ELR (cell line): ENCODE measurements around the gene CDR2.
"Not testable (repeated sequence)": the region's sequence is repeated elsewhere in the genome, so short reads cannot be mapped to it uniquely, and the experiment has no call there.

Experiments
- DNase-seq: peaks from one replicate; pipeline ENCODE4 v3.0.0-alpha.2; 2015; ENCODE audit warnings: low read depth

Gene CDR2

DNA sequence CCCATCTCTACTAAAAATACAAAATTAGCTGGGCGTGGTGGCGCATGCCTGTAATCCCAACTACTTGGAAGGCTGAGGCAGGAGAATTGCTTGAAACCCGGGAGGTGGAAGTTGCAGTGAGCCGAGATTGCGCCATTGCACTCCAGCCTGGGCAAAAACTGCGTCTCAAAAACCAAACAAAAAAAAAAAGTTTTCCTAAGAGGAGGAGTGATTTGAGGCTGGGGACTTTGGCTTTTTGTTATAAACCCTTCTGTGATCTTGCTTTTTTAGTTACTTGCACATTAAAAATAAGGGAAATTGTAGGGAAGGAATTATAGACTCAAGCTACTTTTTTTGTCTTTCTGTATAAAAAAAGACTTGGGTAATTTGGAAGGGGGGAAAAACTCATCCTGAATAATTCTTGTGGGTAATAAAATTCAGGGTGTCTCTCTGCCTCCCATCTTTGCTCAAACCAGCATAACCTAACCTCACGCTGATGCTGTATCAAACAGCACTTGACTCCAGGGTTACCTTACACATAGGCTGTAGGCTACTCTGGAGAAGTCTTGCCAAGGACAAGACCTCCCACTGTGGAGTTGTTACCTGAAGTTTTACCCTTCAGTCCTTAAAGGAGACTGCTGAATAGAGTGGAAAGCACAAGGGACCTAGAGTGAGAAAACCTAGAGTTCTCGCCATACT, 1.7 kb upstream of the CDR2 start:
- no peak for DNase-seq

DNA sequence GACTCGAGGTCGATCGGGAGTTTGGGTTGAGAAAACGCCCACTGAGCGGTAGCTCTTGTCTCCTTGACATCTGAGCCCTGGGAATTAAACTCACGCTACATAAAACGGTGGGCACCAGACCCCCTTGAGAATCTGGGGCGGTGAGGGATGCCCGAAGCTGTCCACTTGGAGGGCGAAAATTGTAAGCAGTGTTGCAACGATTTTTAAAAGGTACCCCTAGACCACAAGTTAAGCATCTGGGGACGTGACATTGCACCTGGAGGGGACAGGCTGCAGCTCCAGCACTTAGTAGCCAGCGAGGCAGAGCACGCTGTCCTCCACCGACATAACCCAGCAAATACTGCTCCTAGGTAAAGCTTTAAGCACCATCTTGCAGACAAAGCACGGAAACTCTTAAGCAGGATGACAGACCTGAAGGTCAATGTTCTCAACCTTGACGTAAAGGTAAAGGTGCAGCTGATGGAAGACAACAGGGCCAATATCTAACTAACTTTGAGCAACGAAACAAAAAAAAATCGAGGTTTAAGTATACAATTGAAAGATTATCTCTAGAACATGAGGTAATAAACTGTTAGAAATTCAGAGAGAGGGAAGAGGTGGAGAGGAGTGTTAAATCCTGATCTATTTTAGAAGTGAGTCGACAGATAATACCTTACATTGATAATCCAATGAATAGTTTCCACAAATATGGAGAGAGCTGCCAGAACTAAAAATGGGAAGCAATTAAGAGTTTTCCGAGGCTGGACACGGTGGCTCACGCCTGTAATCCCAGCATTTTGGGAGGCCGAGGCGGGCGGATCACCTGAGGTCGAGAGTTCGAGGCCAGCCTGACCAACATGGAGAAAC, 921 bp upstream of the CDR2 start:
- DNase-seq = no peak

DNA sequence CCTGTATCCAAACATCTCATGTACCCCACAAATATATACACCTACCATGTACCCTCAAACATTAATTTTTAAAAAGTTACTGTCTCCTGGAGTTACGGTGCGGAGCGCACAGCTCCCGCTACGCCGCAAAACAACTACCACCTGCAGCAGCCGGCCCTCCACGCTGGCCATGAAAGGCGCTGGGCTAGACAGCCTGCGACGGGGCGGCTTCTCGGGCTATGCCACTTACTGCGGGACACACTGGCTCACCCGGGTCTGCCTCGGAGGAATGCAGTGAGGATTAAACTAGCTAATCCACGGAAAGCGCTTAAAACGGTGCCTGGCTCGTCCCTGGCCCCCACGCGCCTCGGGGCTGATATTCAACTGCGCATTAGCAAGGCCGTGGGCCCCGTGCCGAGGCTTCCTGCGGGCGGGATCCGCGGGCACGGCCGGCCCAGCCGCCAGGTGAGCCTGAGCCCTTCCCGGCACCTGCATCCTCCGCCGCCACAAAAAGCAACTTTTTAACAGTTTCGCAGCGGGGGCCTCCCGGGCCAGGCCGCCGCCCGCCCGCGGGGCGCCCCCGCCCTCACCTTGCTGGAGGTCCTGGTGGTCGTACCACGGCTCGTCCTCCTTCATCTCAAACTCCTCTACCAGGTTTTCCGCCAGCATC, 633 bp downstream of the CDR2 start:
- DNase-seq = peak; percentile 43

DNA sequence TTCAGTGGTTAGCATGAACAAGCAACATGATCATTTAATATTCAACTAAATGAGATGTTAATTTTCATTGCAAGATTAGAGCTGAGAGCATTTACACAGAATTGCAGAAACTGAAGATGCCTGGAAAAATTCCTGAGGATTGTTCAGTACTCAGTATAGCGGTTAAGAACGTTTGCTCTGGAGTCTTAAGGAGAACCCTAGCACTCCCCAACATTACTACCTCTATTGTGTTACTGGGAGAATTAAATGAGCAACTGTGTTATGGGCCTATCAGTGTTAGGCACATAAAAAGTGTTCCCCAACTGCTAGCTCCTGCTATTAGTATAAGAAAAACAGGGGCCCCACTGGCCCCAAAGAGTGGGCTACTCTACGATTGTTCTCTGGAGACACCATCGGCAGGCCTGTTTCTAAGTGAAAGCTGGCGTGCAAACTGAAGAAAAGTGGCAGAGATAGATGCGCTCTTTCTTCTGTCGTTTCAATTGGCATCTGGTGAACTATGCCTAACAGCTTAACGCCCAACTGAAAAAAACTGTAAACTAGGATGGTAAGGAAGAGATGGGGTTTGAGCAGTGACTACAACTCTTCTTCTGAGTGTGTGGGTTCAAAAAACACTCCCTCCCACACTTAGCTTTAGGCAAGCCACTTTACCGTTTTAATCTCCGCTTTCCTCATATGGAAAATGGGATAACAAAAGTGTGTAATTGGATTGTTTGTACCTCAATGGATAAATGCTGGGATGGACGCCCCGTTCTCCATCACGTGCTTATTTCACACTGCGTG, 1.3 kb downstream of the CDR2 start:
- DNase-seq = no peak

DNA sequence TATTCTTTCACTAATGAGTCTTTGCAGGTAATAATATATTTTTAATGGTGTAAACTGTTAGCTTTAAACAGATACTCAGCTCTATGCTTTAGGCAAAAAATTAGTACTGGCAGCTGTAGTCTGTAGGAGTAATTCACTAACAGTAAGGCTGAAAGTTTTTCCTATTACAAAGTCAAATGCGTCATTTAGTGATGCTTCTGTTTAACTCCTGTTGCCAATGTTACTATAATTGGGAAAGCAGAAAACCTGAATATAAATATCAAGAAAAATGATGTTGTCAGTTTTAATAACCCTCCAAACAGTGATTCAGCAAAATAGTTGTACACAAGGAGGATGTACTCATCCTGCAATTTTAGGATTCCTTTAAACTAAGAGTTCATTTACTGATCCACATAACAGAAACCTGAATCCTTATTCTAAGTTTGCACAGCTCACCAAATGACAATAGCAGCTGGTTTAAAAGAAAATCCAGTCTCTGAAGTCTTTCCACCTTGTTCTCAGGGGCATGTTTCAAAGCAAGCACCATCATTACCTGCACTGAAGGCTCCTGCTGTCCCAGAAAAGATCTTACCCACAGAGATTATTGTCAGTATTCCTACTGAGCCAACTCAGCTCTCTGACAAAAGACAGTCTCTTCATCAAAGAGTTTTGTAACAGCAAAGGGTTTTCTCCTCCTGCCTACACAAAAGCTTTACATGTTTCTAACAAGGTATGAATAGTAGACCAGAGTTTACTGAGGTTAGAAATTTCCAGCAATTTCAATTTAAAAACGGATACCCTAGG, 4.2 kb downstream of the CDR2 start:
- DNase-seq = peak; percentile 64

DNA sequence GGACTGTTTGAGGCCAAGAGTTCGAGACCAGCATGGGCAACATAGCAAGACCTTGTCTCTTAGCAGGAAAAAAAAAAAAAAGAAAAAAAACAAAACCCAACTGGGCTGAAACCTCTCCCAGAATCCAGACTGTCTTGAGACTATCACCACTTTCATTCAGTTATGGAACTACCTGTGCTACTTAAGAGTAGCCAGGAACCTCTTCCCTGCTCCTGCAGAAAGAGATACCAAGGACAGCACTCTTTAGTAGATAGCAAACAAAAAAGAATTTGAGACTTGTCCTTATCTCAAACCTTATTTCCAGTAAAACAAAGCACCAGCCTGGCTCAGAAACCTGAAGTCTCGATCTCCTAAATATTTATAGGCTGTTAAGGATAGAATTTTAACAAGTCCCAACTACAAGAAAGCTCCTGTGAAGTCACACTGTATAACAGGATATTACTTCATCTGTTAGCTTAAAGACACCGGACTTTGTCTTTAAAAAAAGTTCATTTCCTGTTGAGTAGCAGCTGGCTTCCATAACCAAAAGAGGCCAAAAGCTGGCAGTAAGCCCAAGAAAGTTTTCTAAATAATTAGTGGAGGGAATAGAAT, 5.1 kb downstream of the CDR2 start:
- peak; percentile 55 for DNase-seq

DNA sequence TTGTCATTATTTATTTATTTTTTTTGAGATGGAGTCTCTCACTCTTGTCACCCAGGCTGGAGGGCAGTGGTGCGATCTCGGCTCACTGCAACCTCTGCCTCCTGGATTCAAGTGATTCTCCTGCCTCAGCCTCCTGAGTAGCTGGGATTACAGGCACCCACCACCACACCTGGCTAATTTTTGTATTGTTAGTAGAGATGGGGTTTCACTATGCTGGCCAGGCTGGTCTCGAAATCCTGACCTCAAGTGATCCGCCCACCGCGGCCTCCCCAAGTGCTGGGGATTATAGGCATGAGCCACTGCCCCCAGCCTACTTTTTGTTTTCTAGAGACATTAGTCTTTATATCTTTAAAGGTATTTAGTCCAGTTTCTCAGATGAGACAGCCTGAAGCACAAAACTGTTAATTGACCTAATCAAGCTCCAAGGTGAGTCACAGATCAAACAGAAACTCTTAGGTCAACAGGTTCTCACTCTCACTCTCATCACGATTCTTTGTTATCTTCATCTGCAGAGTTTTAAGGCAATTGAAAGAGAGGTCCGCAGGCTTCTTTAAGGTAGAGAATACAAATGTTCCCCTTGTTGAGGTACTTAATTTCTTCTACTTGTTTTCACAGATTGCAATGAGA, 6.1 kb downstream of the CDR2 start:
- not testable (repeated sequence) for DNase-seq

DNA sequence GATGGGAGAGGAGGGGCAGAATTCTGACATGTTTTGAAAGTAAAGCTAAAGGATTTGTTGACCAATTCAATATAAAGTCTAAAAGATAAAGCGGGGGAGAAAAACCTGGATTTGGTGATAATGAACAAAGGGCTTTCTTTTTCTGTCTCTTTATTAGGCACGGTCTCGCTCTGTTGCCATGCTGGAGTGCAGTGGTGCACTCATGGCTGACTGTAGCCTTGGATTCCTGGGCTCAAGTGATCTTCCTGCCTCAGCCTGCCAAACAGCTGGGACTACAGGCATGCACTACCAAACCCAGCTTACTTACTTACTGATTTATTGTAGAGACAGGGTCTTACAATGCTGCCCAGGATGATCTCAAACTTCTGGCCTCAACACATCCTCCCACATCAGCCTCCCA, 7.5 kb downstream of the CDR2 start:
- DNase-seq = no peak

DNA sequence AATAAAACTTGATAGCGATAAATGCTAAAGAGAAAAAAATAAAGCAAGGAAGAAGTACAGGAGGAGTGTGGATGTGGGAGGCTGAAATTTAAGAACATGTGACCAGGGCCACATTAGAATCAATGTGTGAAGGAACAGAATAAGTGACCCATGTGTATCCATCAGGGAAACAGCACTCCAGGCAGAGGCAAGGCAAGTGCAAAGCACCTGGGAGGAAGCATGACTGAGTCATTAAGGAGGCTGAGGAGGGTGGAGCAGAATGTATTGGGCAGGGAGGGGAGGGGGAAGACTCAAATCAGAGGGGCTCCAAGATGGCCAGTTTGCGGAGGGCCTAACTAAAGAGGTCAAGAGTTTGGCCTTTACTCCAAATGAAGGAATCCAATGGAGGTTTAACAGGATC, 8.0 kb downstream of the CDR2 start:
- no peak for DNase-seq

DNA sequence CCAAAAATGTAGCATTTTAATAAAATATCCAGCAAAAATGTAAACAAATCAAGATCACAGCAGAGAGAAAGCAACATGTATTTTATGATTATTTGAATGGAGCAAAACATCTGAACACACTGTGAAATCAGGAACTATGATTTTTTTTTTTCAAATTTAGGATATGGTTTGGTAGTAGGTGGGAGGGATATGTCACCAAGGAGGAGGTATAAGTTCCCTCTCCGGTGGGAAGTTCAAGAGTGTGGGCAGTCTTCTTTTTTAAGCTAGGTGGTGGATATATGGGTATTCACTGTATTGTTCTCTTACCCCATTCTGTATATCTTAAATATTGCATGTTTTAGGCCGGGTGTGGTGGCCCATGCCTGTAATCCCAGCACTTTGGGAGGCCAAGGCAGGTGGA, 10.2 kb downstream of the CDR2 start:
- DNase-seq = no peak

DNA sequence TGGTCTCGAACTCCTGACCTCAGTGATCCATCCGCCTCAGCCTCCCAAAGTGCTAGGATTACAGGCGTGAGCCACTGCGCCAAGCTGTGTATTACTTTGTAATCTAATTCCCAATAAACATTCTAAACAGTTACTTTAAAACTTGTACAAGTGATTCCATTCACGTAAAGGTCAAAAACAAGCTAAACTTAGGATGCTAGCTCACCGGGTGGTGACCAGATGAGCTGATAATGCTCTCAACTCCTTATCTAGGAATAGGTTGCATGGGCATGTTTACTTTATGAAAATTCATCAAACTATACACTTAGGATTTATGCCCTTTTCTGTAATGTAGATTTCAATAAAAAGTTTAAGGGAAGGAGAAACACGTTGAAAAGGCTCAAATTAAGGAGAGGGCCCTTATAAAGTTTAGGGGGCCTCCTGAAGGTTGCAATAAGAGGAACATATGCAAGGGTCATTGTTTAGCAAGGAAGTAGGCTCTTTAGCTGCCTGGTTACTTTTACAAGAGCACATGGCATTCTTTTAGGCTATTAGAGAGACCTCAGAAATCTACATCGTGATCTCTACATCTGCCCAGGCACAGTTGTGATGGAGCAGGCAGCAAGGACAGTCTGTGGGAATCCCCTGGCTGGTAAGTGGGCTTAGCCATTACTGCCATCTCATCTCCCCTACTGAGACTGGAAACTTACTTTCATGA, 13.3 kb downstream of the CDR2 start:
- no peak for DNase-seq

DNA sequence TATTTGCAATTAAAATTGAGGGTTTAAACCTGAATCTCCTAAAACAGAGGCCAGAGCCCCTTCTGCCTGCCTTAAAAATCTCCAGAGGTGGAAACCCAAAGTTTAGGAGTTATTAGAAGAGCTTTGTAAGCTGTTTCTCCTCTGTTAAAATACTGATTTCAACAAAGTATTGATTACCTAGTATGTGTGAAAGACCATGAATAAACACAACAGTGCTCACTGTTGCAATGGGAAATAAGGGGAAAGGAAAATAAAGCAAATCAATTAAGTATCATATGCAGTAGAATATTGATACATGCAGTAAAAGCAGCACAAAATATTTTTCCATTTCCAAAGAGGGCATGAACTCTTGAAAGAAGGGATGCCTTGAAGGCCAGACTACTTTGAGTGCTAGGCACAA, 14.7 kb downstream of the CDR2 start:
- DNase-seq = no peak

DNA sequence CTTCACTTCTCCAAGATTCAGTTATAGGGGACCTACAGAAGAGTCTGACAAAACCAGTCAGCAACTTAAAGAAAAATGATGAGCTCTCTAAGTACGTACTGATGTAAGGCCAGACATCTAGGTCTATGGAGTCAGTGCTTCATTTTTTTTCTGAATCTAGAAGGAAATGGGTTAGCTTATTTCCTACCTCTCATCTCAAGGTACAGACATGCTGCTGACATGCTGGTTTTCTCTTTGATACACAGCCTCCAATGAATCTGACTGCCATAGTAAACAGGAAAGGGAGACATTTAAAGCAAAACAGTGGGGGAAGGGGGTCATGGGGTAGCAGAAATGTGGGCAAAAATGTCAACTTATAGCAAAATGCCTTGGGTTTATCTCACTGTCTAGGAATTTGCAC, 16.4 kb downstream of the CDR2 start:
- DNase-seq = no peak

DNA sequence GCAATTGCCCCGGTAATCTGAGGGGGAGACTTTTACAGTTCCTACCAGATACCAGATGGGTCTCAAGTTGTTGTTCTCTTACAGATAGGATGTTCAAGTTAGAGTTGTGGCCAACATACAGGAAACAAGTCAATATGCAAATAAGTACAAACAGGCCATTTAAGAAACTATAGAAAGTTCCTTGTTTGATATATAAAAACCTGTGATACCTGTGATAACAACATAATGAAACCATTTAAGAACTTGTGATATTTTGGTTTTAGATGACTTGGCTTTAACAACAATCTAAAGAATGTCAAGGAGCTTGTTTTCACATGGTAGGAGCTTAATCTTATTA, 16.8 kb downstream of the CDR2 start:
- no peak for DNase-seq

DNA sequence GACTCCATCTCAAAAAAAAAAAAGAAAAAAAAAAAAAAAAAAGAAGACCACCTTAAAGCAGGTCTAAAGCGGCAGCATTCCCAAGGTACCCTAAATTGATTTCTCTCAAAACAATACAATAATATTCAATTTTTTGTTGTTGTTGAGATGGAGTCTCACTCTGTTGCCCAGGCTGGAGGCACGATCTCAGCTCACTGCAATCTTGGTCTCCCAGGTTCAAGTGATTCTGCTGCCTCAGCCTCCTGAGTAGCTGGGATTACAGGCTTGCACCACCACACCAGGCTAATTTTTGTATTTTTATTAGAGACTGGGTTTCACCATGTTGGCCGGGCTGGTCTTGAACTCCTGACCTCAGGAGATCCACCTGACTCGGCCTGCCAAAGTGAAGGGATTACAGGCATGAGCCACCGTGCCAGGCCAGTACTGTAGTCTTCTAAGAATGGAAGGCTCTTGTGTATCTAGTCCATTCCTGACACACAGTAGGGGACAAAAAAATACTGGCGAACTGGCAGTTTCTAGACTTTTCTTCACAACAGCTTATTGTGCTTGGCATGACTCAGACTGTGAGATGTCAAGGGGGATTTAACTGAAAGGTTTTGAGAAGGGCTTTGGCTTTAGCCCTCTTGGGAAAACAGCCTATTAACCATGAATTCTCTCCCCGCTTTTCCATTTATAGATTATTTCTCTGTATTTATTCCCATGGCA, 17.3 kb downstream of the CDR2 start:
- no peak for DNase-seq

DNA sequence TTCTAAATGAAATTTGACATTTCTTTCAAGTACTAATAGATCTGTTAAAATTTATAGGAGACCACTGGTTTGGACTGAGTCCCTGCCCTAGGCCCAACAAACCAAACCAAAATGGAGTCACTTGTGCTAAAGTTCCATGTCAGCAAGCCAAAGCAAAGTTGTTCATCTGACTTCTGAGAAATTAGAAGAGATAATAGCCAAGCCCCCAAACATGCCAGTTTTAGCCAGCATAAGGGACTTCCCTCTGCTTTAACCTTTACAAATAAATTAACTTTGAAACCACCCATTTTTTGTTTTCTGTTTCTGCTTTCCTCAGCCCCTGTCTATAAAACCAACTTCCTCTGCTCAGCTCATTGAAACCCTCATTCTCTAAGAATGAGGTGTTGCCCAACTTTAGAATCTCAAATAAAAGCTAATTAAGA, 18.9 kb downstream of the CDR2 start:
- DNase-seq = no peak

DNA sequence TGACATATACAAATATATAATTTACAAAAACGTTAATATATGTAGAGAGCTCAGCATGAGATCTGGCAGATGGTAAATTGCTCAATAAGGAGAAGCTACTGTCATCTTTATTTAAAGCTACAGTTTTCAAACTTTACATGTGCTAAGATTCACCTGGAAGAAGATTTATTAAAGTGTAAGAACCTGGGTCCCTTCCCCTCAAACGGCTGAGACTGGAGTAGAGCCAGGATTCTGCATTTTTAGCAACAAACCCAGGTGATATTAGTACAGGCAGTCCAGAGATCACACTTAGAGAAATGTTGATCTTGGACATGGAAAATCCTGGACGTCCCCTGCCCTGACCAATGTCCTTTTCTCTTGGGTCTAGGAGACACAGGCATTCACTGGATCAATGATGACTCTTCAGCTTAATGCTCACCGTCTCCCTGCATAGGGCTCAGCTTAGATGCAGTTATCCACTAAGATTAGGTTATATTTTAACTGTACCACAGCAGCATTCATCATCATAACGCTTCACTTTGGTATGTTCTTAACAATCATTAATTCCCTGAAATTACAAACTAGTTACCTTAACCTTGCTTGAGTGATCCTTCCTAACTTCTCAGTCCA, 20.4 kb downstream of the CDR2 start:
- no peak for DNase-seq

DNA sequence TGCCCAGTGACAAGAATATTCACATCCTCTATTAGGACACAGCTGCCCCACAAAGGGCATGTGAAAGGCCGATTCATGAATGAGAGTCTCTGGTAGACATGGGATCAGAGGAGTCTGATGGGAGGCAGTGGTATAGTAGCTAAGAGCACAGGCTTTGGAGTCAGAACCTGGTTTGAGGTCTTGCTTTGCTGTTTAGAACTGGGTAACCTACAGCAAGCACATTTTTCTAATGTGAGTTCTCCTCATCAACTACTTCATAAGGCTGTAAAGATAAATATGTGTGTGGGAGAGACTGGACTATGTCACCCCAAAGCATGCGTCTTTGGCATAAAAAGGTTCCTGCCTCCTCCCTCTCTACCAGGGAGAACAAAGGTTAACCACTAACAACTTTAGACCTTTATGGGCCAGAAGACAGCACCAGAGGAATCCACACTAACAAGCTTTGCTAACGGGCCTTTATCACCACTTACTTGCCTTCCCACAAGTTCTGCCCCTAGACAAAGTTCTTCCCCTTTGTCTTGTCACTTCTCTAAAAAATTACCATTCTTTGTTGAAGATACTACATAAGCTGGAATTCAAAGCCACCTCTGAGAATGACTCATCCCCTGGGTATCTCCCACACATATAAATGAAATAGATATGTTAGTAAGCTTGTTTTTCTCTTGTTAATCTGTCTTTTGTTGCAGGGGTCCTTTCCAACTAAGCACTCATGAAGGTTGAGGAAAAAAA, 21.1 kb downstream of the CDR2 start:
- DNase-seq = peak; percentile 74
